Hypothalamus (tissue), 51 donors: ENCODE results near the gene GATA1.

Source experiments
- DNase-seq, 51 donors: peaks; one replicate each; lab custom pipeline; 2025; lab: John Stamatoyannopoulos, UW

The GATA1 gene

DNA sequence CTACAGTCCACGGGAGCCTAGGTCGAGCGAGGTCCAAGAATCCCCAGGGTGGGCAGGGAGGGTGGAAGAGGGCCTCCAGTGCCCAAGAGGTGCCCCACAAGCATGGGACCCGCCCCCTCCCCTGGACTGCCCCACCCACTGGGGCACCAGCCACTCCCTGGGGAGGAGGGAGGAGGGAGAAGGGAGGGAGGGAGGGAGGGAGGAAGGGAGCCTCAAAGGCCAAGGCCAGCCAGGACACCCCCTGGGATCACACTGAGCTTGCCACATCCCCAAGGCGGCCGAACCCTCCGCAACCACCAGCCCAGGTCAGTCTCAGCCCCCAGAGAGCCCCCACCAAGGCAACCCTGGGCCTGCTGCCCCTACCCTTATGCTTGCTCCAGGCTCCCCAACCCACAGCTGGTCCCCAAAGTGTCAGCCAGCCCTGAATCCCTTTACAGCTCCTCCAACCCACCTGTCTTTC, at the start of gene GATA1:
TSS of gene GATA1 (plus strand) at position 250 of the 460 bp plus-strand sequence. CDS start 4,520 bp downstream, outside the sequence.
- no peak for DNase-seq

DNA sequence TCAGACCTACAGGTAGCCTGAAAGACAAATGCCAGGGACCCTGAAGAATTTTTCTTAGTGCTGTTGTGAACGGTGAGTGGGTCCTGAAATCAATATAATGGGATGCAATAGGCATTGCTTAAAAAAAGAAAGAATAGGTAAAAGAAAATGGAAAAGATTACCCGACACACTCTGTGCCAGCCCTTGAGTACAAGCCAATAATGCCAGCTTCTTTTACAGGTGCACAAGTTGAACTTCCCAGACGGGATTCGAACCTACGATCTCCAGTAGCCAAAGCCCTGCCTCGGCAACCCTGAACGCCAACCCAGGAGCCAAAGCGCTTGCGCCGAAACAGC, 49.5 kb upstream of the GATA1 start:
- DNase-seq = no peak

DNA sequence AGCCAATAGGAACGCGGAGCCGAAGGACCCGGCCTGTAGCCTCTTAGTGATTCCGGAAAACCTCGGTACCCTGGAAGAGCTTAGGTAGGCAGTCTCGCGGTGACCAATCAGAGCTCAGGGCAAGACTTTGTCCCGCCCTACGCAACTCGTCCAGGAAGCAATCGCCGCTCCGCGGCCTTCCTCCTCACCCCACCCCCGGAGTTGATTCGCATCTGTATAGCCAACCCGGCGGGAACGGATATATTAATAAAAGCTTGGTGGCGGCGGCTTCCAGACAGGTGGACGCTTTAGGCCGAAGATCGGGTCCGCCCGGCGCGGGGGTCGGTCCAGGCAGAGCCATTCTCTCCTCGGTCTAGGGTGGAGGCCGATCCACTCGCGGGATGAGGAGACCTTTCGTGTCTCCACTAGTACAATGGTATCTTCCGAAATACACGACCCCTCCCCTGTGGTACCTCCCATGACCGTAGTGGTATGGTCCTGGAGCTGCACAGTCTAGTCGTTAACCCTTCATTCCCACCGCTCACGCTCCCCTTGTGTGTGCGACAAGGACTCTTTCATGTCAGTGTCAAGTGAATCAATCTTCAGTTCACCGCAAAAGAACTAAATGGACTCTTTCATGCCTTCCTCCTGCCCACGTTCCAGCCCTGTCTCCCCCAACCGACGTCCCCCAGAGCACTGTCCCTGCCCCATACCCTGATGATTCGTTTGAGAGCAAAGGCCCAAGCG, 49.0 kb upstream of the GATA1 start:
- DNase-seq = peak; percentile 36 to 93 (median 82)

DNA sequence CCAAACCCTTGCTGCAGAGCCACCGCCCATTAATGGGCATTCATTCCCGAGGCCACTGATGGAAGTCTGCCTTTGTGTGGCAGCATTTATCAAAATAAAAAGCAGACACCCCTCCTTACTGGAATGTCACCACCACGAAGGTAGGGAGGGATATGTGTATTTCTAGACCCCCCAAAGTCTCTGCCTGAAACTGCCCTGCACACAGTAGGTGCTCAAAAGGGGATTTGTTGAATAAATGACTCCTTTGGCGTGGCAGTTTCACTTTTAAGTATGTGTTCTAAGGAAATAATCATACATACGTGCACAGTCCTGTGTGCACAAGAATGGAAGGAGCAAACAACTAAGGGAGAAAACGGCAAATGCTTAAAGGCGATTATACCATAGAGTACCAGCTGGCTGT, 48.5 kb upstream of the GATA1 start:
- DNase-seq = no peak

DNA sequence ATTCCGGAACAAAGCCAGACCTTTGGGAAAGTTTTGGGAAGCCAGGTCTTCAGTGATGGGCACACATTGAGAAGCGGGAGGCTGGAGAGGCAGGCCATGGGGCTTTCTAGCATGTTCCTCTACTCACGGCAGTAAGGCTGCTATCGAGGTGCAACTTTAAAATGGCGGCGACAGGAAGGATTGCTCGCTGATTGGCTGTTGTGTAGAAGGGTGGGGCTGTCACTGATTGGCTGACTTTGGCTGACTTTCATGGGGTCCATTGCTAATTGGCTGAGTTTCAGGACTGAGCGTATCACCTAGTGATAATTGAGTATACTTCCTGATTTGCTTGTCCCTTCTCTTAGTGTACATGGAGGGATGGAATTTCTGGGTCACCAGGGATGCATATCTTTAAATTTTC, 44.6 kb upstream of the GATA1 start:
- DNase-seq = no peak

DNA sequence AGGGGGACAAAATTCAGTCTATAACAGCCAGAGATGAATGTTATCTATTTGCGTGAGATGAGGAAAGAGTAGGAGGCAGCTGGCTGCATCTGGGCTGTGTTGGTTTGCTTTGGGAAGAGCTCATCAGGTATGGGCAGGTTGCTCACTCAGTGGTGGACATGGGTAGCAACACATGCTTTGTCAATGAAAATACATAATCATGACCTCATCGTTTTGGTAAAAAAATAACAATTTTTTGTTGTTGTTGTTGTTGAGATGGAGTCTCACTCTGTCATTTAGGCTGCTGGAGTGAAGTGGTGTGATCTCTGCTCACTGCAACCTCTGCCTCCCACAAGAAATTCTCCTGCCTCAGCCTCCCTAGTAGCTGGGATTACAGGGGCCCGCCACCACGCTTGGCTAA, 41.2 kb upstream of the GATA1 start:
- no peak for DNase-seq

DNA sequence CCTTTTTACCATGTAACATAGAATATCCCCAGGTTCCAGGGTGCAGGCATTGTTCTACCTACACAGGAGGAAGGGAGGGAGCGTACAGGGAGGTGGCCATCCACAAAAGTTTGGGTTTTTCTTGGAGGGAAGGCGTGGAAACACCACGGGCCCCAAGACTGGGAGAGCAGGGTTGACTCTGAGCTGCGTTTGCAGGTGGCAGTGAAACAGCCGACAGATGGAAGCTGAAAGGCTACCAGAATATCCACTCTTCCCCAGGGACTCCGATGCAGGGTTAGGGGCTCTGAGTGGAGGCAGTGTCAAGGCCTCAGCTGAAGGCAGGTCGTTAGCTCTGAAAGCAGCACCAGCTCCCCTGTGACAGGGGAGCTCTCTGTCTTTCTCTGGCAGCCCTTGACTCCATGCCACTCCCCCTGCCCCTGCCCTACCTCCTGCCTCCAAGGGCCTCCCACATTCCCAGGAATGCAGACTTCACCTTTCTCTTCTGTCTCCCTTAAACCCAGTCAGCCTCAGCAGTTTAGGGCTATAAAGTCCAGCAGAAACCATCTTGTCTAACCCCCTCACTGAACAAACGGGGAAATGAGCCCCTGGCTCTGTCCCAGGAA, 38.9 kb upstream of the GATA1 start:
- DNase-seq = no peak

DNA sequence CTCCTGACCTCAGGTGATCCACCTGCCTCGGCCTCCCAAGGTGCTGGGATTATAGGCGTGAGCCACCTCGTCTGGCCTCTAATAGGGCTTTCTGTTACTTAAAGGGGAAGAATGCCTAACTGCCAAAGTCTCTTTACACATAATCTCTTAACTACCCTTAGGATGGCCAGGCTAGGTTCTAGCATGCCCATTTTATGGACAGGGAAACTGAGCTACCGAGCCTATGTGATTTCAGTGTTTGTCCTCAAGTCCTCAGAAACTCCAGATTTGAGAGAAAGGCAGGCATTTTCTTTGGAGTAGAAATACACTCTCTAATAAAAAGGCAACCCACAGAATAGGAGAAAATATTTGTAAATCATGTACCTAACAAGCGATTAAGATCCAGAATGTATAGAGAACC, 37.2 kb upstream of the GATA1 start:
- DNase-seq = no peak

DNA sequence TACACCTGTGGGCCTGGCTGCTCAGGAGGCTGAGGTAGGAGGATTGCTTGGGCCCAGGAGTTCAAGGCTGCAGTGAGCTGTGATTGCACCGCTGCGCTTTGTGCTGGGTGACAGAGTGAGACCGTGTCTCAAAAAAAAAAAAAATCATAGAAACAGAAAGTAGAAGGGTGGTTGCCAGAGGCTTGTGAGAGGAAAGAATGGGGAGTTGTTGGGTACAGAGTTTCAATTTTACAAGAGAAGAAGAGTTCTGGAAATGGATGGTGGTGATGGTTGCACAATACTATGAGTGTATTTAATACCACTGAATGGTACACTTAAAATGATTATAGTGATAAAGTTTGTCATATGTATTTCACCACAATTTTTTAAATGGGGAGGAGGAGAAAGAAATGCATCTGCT, 35.0 kb upstream of the GATA1 start:
- no peak for DNase-seq

DNA sequence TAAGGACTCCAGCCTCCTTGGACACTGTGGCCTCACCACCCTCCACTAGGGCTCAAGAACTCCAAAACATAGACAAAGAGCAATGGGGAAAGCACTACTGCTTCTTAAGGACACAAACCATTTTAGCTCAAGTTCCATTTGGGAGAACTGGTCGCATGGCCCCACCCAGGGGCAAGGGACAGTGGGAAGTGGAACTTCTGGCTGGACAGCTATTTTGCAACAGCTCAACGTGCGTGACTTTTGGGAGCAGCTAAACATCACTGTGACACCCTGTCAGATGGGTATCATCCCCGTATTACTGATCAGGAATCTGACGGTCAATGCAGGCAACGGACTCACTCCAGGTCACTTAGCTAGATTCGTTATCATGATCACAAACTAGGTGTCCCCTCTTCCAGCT, 33.9 kb upstream of the GATA1 start:
- no peak for DNase-seq

DNA sequence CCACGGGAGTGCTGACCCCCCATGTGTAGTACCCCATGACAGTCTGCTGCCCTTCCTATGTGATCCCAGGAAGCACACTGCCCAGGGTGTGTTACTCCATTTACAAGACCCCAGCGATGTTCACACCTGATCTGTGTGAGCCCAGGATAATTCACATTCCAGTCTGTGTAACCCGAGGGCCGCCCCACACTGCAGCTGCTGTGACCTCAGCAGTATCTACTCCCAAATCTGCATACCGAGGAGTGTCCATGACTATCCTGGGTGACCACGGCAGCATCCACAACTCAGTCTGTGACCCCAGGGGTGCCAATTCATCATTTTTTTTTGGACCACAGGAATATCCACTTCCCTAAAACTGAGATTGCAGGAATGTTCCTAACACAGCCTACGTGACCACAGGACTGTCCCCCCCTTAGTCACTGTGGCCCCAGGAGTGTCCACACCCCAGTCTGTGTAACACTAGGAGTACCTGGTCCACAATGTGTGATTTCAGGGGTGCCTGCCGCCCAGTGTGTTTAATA, 32.6 kb upstream of the GATA1 start:
- no peak for DNase-seq

DNA sequence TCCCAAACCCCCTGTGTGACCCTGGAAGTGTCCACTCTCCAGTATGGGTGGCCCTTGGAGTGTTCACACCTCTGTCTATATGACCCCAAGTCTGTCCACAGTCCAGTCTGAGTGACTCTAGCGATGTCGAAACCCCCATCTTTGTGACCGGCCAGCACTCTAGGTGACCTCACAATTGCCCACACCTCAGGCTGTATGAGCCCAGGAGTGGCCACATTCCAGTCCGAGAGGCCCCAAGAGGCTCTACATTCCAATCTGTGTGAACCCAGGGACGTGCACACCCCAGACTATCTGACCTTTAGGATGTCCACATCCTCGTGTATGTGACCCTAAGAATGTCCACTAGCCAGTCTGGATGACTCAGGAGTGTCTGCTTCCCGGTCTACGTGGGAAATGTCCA, 32.2 kb upstream of the GATA1 start:
- DNase-seq = no peak

DNA sequence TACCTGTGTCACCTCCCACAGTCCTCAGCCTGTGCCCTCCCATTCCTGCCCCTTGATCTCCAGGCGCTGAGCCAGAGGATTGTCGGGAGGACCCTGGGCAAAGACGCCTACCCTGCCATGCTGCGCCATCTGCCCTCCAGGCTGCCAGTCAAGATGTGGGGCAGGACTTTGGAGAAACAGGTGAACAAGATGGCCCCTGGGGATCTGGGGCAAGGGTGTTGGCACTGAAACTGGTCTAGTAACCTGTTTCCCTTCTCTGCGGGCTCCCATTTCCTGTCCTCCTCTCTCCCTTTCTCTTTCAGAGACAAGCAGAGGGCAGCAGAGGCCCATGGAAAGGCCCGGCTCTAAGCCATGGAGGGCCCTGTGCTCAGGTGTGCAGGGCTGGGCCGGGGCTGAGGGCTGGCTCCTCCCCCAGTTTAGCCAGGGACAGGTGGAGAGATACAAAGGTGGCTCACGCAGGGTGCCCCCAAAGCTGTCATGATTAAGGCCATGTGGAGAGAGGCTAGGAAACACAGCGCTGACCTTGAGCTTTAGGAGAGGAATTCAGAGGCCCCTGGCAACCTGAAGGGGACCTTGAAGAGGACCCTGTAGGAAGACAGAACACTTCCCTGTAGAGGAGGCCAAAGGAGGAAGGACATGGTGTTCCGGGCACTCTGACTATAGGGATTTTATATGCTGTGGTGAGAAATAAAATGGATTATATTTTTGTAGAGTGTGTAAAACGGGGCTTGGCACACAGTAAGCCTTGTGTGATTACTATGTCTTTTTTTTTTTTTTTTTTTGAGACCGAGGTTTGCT, 24.5 kb upstream of the GATA1 start, which contains the start of gene GLOD5:
TSS of gene GLOD5 (plus strand) at position 74 of the 798 bp plus-strand sequence. CDS start at position 118, 44 bp downstream.
- no peak for DNase-seq

DNA sequence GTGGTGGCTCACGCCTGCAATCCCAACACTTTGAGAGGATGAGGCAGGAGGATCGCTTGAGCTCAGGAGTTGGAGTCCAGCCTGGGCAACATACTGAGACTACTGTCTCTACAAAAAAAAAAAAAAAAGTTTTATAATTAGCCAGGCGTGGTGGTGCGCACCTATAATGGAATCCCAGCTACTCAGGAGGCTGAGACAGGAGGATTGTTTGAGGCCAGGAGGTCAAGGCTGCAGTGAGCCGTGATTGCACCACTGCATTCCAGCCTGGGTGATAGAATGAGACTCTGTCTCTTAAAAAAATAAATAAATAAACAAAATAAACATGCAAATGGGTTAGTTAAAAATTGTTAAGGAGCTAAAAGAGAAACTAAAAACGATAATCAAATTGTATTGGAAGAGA, 17.2 kb upstream of the GATA1 start:
- no peak for DNase-seq

DNA sequence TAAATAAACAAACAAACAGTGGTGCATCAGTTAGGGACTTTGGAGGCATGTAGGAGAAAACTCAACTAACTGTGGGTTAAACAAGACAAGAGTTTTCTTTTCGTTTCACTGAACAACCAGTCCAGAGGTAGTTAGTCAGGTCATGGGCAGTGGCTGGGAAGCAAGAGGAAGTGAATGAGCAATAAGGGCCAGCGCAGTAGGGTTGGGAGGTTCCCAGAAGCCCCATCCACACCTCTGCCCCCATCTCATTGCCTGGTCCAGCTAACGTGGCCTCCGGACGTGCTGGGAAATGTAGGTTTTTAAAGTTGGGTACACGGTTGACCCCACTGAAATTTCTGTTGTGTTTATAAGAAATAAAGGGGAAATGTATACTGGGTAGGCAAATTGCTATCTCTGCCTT, 16.1 kb upstream of the GATA1 start:
- no peak for DNase-seq

DNA sequence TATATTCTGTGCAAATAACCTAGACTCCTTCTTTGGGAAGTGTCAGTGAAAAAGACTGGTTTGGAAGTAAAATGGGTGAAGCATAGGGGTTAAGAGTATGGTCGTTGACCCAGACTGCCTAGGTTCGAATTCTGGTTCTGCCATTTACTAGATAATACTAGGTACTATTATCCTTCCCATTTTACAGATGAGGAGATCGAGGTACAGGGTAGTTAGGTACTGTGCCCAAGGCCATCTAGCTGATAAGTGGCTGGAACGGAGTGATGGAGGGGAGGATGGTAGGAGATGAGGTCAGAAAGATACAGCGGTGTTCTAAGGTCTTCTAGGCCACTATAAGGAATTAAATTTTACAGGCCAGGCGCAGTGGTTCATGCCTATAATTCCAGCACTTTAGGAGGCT, 13.8 kb upstream of the GATA1 start:
- no peak for DNase-seq

DNA sequence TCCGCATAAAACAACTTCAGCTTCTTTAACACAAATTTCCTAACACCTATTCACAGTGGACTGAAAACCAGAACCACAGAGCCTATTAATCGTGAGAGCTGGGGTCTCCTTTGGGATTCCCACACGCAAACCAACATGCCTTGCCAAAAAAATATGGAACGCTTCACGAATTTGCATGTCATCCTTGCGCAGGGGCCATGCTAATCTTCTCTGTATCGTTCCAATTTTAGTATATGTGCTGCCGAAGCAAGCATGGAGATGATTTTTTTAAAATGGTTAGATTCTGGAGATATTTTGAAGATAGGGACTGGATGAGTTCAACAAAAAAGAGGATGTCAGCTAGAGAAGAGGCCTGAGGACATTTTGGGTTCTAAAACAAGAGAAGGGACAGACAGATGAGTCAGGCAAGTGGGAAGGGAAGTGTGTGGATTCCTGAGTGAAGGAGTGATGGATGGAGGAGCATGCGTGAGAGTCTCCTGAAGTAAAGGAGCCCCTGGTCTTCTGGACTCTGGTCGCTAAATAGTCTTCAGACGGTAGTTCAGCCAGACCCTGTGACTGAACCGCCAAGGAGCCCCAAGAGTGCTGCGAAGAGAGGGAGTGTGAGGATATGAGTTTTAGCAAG, 9.5 kb upstream of the GATA1 start:
- DNase-seq = no peak

DNA sequence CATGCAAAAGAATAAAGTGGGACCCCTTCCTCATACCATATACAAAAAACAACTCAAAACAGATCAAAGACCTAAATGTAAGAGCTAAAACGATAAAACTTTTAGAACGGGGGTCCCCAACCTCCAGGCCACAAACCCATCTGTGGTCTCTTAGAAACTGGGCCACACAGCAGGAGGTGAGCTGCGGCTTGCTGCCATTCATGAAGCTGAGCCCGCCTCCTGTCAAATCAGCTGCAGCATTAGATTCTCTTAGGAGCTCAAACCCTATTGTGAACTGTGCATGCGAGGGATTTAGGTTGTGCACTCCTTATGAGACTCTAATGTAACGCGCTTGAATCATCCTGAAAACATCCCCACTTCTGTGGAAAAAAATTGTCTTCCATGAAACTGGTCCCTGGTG, 7.0 kb upstream of the GATA1 start:
- no peak for DNase-seq

DNA sequence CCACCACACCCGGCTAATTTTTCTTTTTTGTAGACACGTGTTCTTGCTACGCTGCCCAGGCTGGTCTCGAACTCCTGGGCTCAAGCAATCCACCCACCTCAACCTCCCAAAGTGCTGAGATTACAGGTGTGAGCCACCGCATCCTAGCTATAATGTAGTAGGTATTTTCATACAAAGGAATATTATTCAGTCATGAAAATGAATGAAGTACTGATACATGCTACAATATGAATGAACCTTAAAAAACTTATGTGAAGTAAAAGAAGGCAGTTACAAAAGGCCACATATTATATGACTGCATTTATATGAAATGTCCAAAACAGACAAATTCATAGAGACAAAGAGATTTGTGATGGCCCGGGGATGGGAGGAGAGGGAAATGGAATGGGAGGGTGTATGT, 4.7 kb upstream of the GATA1 start:
- DNase-seq = no peak

DNA sequence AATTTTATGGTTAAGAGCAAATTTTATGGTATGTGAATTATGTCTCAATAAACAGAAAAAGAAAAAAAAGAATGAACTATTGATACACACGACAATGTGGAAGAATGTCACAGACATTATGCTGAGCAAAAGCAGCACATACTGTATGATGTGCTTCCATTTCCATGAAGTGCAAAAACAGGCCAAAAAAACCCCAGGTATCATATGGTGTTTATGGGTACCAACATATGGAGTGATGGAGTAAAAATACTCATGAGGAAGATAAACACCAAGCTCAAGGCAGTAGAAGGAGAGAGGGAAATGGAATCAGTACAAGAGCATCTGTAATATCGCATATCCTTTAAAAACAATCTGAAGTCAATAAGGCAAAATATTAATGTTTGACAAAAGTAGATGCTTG, 4.2 kb upstream of the GATA1 start:
- no peak for DNase-seq

DNA sequence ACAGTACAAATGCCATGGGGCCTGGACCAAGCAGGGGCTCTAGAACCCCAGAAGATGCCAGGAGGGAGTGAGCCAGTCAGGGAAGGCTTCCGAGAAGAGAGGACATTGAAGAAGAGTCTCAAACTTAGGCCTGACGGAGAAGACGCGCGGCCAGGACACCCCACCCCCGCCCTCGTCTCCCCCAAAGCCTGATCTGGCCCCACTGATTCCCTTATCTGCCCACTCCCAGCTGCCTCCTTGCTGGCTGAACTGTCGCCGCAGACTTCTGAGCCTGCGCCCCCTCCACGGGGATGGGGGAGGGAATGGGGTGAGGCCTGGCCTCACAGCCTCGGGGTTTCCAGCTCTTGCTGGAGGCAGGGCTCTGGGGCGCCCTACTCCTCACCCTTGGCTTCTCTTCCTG, 3.6 kb upstream of the GATA1 start:
- DNase-seq = no peak
